RPMI8226 (cell line): Measurements from ENCODE around the gene COL20A1.
A peak's percentile ranks its signal among the peaks of the same experiment; 100 is the strongest.

Source experiments
- DNase-seq: peaks from one replicate; pipeline ENCODE4 v3.0.0-alpha.2; 2015

The COL20A1 gene

GRCh38 chr20:63261060-63261794 lies 31.8 kb upstream of the COL20A1 start:
- no peak for DNase-seq

- no peak for DNase-seq
Measured at GRCh38 chr20:63261795-63262528, 31.0 kb upstream of the COL20A1 start.

- DNase-seq, result peak; percentile 65
Measured at GRCh38 chr20:63262836-63263235, 30.1 kb upstream of the COL20A1 start.

- no peak for DNase-seq
Measured at GRCh38 chr20:63264000-63264399, 29.0 kb upstream of the COL20A1 start.

- DNase-seq, result no peak
Measured at GRCh38 chr20:63264519-63264918, 28.5 kb upstream of the COL20A1 start.

- peak; percentile 73 for DNase-seq
Measured at GRCh38 chr20:63265891-63266515, 27.0 kb upstream of the COL20A1 start.

- DNase-seq, result no peak
Measured at GRCh38 chr20:63267691-63268090, 25.3 kb upstream of the COL20A1 start.

- DNase-seq, result no peak
Measured at GRCh38 chr20:63268256-63268655, 24.7 kb upstream of the COL20A1 start.

GRCh38 chr20:63268671-63269439 lies 24.1 kb upstream of the COL20A1 start:
- DNase-seq, result no peak

- DNase-seq, result no peak
Measured at GRCh38 chr20:63269724-63270123, 23.3 kb upstream of the COL20A1 start.

- no peak for DNase-seq
Measured at GRCh38 chr20:63270606-63271325, 22.2 kb upstream of the COL20A1 start.

DNA sequence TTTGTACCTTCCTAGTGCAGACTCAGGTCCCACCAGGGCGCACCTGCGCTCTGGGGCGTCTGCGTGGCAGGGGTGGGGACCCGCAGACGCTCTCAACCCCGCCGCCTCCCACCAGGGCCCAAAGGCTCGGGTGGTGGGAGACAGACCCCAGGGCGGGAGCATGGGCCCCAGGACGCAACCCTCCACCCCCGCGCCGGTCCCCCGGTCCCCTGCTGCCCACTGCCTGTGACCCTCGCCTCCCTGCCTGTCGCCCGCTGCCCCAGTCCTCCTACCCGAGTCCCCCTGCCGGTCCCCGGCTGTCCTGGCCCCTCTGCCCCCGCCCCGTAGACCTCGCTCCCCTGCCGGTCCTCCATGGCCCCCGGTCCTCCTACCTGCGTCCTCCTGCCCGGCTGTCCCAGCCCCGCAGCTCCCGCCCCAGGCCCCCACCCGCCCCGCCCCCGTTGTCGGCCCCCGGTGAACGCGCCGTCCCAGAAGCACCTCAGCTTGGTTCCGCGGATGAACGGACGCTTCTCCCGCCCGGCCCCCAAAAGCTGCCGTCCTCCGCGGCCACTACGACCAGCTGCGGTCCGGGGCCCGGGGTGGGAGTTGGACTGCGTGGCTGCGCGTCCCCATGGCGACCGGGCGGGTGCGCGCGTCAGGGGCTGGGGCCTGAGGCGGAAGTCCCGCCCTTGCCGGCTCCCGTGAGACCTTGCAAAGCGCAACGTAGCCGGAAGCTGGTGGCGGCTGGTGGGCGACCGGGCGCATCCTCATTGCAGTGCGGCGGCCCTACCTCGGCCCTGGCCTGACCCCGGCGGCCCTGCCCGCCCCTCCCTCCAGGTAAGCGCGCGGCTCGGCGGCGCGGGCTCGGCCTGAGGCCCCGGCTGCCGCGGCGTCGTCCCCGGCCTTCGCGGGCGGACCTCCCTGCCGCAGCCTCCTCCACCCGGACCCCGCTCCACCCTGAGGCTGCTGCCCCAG lies 20.6 kb upstream of the COL20A1 start, which contains the start of gene ARFGAP1:
Gene ARFGAP1 (plus strand): TSS at position 709 of the 954 bp plus-strand sequence. CDS start 2,768 bp downstream, outside the sequence.
- peak; percentile 93 for DNase-seq

DNA sequence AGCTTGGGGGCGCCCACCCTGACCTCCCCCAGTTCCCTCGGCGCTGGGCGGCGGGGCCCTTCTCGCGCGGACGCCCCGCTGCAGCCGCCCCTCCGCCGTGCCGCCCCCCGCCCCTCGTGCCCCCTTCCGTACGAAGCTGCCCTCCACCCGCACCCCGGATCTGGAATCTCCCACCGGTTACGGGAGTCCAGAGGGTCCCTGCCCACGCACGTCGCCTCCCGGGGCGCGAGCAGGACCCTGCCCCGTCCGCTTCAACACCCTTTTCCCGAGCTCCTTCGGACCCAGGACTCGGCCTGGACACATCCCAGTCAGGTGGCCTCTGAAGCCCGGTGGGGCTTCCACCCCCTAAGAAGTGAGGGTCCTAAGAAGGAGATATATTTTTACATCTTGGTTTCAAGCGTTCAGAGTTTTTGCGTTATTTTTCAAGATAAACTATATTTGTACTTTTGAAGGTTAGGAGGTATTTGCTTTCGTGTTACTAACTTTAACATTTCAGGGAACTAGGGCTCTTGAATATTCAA lies 19.9 kb upstream of the COL20A1 start:
- no peak for DNase-seq

- DNase-seq, result no peak
Measured at GRCh38 chr20:63273635-63274380, 19.2 kb upstream of the COL20A1 start.

- no peak for DNase-seq
Measured at GRCh38 chr20:63274381-63275228, 18.4 kb upstream of the COL20A1 start.

- DNase-seq, result no peak
Measured at GRCh38 chr20:63275825-63276224, 17.2 kb upstream of the COL20A1 start.

GRCh38 chr20:63276956-63277355 lies 16.0 kb upstream of the COL20A1 start:
- no peak for DNase-seq

DNA sequence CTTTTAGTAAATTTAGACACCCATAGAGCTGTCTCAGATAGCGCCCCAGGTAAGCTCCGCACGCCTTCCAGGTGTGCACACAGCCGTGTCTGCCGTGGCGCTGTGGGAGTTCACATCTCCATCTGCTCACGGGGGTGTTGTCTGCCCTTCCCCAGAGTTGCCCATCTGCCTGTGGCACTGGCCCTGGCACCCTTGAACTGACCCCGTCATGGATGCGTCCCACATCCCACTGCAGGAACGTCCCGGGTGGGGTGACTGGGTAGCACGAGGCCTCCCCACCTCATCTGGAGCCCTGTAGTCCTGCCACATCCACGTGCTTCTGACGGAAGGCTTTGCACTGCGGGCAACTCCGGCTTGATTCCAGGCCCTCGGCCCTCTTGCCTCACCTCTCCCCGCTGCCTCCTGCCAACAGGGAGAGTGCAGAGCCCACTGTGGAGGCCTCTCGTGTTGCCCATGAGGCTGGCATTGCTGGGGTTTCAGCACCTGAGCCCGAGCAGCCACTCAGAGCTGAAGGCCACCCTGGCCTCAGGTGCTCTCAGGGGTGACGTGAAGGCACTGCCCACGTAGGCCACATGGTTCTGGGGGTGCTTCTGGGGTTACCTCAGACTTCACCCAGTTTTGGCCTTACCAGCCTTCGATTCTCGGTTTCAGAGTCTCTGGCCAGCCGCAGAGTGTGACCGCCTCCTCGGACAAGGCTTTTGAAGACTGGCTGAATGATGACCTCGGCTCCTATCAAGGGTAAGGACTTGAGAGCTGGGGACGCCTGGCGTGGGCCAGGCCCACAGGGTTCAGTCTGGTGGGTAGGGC lies 15.3 kb upstream of the COL20A1 start:
- no peak for DNase-seq
